ENCODE data around the gene CNTNAP3B.
"Not testable (repeated sequence)": the region's sequence is repeated elsewhere in the genome, so short reads cannot be mapped to it uniquely, and the experiment has no call there.

DNA sequence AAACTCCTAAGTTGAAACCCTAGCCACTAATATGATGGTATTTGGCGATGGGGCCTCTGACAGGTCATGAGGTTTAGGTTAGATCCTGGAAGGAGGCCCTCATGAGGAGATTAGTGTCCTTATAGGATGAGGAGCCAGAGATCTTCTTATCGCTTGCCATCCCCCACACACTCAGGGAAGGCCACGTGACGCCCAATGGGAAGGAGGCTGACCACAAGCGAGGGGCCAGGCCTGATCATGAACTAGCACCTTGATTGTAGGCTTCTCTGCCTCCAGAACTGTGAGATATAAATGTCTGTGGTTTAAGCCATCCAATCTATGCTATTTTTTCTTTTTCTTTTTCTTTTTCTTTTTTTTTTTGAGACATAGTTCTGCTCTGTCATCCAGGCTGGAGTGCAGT, 254.7 kb downstream of the CNTNAP3B start:
- TF ChIP-seq POLR2A (IDR thresholded peaks at IDR 0.05) = not testable (repeated sequence)
- TF ChIP-seq, protein P1, sequence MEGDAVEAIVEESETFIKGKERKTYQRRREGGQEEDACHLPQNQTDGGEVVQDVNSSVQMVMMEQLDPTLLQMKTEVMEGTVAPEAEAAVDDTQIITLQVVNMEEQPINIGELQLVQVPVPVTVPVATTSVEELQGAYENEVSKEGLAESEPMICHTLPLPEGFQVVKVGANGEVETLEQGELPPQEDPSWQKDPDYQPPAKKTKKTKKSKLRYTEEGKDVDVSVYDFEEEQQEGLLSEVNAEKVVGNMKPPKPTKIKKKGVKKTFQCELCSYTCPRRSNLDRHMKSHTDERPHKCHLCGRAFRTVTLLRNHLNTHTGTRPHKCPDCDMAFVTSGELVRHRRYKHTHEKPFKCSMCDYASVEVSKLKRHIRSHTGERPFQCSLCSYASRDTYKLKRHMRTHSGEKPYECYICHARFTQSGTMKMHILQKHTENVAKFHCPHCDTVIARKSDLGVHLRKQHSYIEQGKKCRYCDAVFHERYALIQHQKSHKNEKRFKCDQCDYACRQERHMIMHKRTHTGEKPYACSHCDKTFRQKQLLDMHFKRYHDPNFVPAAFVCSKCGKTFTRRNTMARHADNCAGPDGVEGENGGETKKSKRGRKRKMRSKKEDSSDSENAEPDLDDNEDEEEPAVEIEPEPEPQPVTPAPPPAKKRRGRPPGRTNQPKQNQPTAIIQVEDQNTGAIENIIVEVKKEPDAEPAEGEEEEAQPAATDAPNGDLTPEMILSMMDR (IDR thresholded peaks at IDR 0.05) = not testable (repeated sequence)
